HG02981 (cell line): ENCODE data around the gene KIFC1.
A peak's percentile ranks its signal among the peaks of the same experiment; 100 is the strongest.

Source experiments
- ATAC-seq: cut with Tn5 transposase; IDR thresholded peaks from one replicate; pipeline ENCODE4 v1.9.1; 2021; ENCODE audit warnings: mild to moderate bottlenecking, moderate library complexity; ENCODE audit not compliant: unreplicated experiment

The KIFC1 gene

GRCh38 chr6:33410050-33410710 lies 18.6 kb downstream of the KIFC1 start:
- ATAC-seq, result peak; percentile 79

GRCh38 chr6:33410711-33411631 lies 19.3 kb downstream of the KIFC1 start, which contains the start of gene PHF1:
TSS of gene PHF1 (plus strand) at chr6:33411014. CDS start at chr6:33412264, 1,250 bp downstream.
- peak; percentile 37 for ATAC-seq

GRCh38 chr6:33411632-33412005 lies 20.0 kb downstream of the KIFC1 start:
- ATAC-seq, result no peak

GRCh38 chr6:33412140-33413009 lies 20.8 kb downstream of the KIFC1 start:
- ATAC-seq, result no peak

- ATAC-seq, result no peak
These were observed 21.9 kb downstream of the KIFC1 start for GRCh38 chr6:33413241-33414120.

GRCh38 chr6:33414592-33415271 lies 23.1 kb downstream of the KIFC1 start:
- no peak for ATAC-seq

GRCh38 chr6:33415831-33416230 lies 24.2 kb downstream of the KIFC1 start:
- ATAC-seq, result no peak

- no peak for ATAC-seq
These were observed 24.9 kb downstream of the KIFC1 start for GRCh38 chr6:33416386-33417127.

- no peak for ATAC-seq
These were observed 25.7 kb downstream of the KIFC1 start for GRCh38 chr6:33417128-33417902.

GRCh38 chr6:33417903-33418689 lies 26.5 kb downstream of the KIFC1 start, which contains the start of gene CUTA:
TSS of gene CUTA (minus strand) at chr6:33418107. CDS start at chr6:33418000, 107 bp downstream.
- peak; percentile 81 for ATAC-seq

- no peak for ATAC-seq
These were observed 27.2 kb downstream of the KIFC1 start for GRCh38 chr6:33418690-33419291.

GRCh38 chr6:33419580-33420490 lies 28.2 kb downstream of the KIFC1 start, which contains the start of gene SYNGAP1:
TSS of gene SYNGAP1 (plus strand) at chr6:33420065. CDS start at chr6:33420265, 200 bp downstream.
- no peak for ATAC-seq

GRCh38 chr6:33420491-33421343 lies 29.1 kb downstream of the KIFC1 start:
- ATAC-seq, result no peak

GRCh38 chr6:33421344-33421643 lies 29.7 kb downstream of the KIFC1 start:
- ATAC-seq, result no peak

GRCh38 chr6:33423777-33424176 lies 32.2 kb downstream of the KIFC1 start:
- ATAC-seq, result no peak
